B cell (primary cell): ENCODE measurements around the gene PTCRA. TPM values are rescaled to one million over a fixed set of nuclear protein-coding genes. Genes with fewer than 3 reads are reported as not detected.
A peak's percentile ranks its signal among the peaks of the same experiment; 100 is the strongest.

Source experiments
- ATAC-seq: fragments of 200-7000 bp; cut with Tn5 transposase; one replicate; pipeline ENCODE4 v1.10.0; 2021; ENCODE audit warnings: low read depth, mild to moderate bottlenecking, moderate number of reproducible peaks, moderate library complexity
- CTCF ChIA-PET: fragments of 350-600 bp; sonication (Branson Sonifier 250); formaldehyde crosslinking; loops from one replicate; lab custom pipeline; 2021; ENCODE audit warnings: antibody characterized with exemption, inconsistent platforms; lab: Charles Lee
- POLR2A ChIA-PET: fragments of 350-600 bp; sonication (Branson Sonifier 250); formaldehyde crosslinking; loops from one replicate; lab custom pipeline; 2021; ENCODE audit warnings: antibody characterized with exemption; lab: Charles Lee
- DNase-seq: peaks from one replicate; pipeline ENCODE4 v3.0.0; 2013
- H2AFZ ChIP-seq: 2 replicates; pipeline ENCODE4 v1.6.1; 2012; ENCODE audit warnings: mild to moderate bottlenecking, low read depth, low read length; ENCODE audit not compliant: insufficient read depth, poor library complexity, severe bottlenecking
- H3K27ac ChIP-seq, 2 donors: 1 replicate in 1 of 2; 2 replicates in 1 of 2; pipeline ENCODE4 v1.5.1; 2012 to 2013; ENCODE audit warnings: low read length in 2 of 2, mild to moderate bottlenecking in 2 of 2, moderate library complexity in 1 of 2
- H3K27me3 ChIP-seq, 4 experiments: fragments of 200-600 bp in 1 of 4; sonication (generic) in 1 of 4; replicated peaks in 1 of 4; 1 replicate in 2 of 4; 2 replicates in 2 of 4; pipeline versions ENCODE4 v1.6.1 to v1.7.0; 2013 to 2016; ENCODE audit warnings: low read length in 3 of 4, mild to moderate bottlenecking in 2 of 4, mixed read lengths in 1 of 4, moderate library complexity in 1 of 4; ENCODE audit not compliant: insufficient read depth in 4 of 4, control insufficient read depth in 3 of 4; ENCODE audit errors: control extremely low read depth in 1 of 4
- H3K36me3 ChIP-seq, 2 experiments: replicated peaks in 1 of 2; 1 replicate in 1 of 2; 2 replicates in 1 of 2; pipeline versions ENCODE4 v1.6.1 to v1.7.1; 2013; ENCODE audit warnings: low read length in 1 of 2; ENCODE audit not compliant: insufficient read depth in 2 of 2, control insufficient read depth in 1 of 2; ENCODE audit errors: control extremely low read depth in 1 of 2, extremely low read depth in 1 of 2
- H3K4me1 ChIP-seq, 2 donors: fragments of 200-600 bp in 1 of 2; sonication (generic) in 1 of 2; 1 replicate in 1 of 2; 2 replicates in 1 of 2; pipeline versions ENCODE4 v1.5.1 to v1.6.1; 2013 to 2017; ENCODE audit warnings: low read length in 2 of 2; ENCODE audit not compliant: control insufficient read depth in 2 of 2, insufficient read depth in 2 of 2
- H3K4me2 ChIP-seq: replicated peaks from 2 replicates; pipeline ENCODE3; 2012; ENCODE audit warnings: mild to moderate bottlenecking, low read depth, low read length; ENCODE audit not compliant: poor library complexity, severe bottlenecking
- H3K4me3 ChIP-seq, 5 experiments: fragments of 200-600 bp in 1 of 5; sonication (generic) in 1 of 5; 1 replicate in 3 of 5; 2 replicates in 2 of 5; pipeline versions ENCODE4 v1.5.1 to v1.7.0; 2011 to 2016; ENCODE audit warnings: low read length in 4 of 5, mild to moderate bottlenecking in 4 of 5, low read depth in 2 of 5, control low read depth in 1 of 5, moderate library complexity in 1 of 5; ENCODE audit not compliant: insufficient read depth in 1 of 5; ENCODE audit errors: control extremely low read depth in 1 of 5, extremely low read depth in 1 of 5
- H3K79me2 ChIP-seq: fragments of 200-600 bp; sonication (generic); one replicate; pipeline ENCODE4 v1.6.0; 2016; ENCODE audit warnings: low read length; ENCODE audit not compliant: control insufficient read depth, insufficient read depth
- H3K9ac ChIP-seq: fragments of 200-600 bp; sonication (generic); 2 replicates; pipeline ENCODE4 v1.6.1; 2017; ENCODE audit warnings: mild to moderate bottlenecking, low read length, moderate library complexity
- H3K9me3 ChIP-seq, 3 donors: one replicate each; pipeline versions ENCODE4 v1.6.1 to v1.7.1; 2013; ENCODE audit warnings: low read length in 2 of 3; ENCODE audit not compliant: control insufficient read depth in 2 of 3, insufficient read depth in 1 of 3; ENCODE audit errors: control extremely low read depth in 1 of 3
- H4K20me1 ChIP-seq: 2 replicates; pipeline ENCODE4 v1.6.0; 2012; ENCODE audit warnings: mild to moderate bottlenecking, low read length; ENCODE audit not compliant: insufficient read depth, control insufficient read depth, poor library complexity, severe bottlenecking
- H3K27ac Mint-ChIP-seq: one replicate; pipeline ENCODE4 v1.8.0; 2021; ENCODE audit warnings: mixed read lengths
- H3K27me3 Mint-ChIP-seq: one replicate; pipeline ENCODE4 v1.8.0; 2021; ENCODE audit warnings: mixed read lengths
- H3K4me1 Mint-ChIP-seq: one replicate; pipeline ENCODE4 v1.8.0; 2021; ENCODE audit warnings: mixed read lengths
- H3K4me3 Mint-ChIP-seq: one replicate; pipeline ENCODE4 v1.8.0; 2021; ENCODE audit warnings: mixed read lengths
- H3K9me3 Mint-ChIP-seq: one replicate; pipeline ENCODE4 v1.8.0; 2022; ENCODE audit warnings: mixed read lengths; ENCODE audit not compliant: insufficient read depth
- EZH2 ChIP-seq: IDR thresholded peaks from 2 replicates; pipeline ENCODE4 v1.6.1; 2012; ENCODE audit warnings: borderline replicate concordance, low read depth, mild to moderate bottlenecking, moderate library complexity, low read length; ENCODE audit not compliant: insufficient read depth, poor library complexity, severe bottlenecking
- WGBS: methylation state at CpG from one replicate; pipeline ENCODE4 v1.1.5; 2013; ENCODE audit warnings: missing lambda C conversion rate; ENCODE audit not compliant: insufficient coverage; 5-methylcytosine and 5-hydroxymethylcytosine counted together
- intact Hi-C: fragments of 100-400 bp; cut with micrococcal nuclease; formaldehyde crosslinking; loops from one replicate; pipeline ENCODE4 v1.10.0; 2022
- polyA plus RNA-seq: library from polyadenylated mRNA; depleted of rRNA; stranded (reverse); fragments of >200 nt; gene quantifications from 2 replicates; pipeline ENCODE4 v1.2.3, GENCODE V29; 2012
- total RNA-seq, 2 donors: library from RNA; stranded (reverse); fragments of 120-200 nt in 1 of 2; gene quantifications; 1 replicate in 1 of 2; 2 replicates in 1 of 2; pipeline versions ENCODE4 v1.2.3 to v1.2.4, GENCODE V29; 2013 to 2022
- TF ChIP-seq, protein P1 (sequence below): fragments of 200-600 bp; IDR thresholded peaks from one replicate; pipeline ENCODE4 v1.8.0; 2022; ENCODE audit warnings: antibody characterized with exemption, mild to moderate bottlenecking

Gene PTCRA
- total and polyA plus RNA-seq, 2 donors (not counting 1 experiment from before 2014, with no cell fraction given): not detected

DNA sequence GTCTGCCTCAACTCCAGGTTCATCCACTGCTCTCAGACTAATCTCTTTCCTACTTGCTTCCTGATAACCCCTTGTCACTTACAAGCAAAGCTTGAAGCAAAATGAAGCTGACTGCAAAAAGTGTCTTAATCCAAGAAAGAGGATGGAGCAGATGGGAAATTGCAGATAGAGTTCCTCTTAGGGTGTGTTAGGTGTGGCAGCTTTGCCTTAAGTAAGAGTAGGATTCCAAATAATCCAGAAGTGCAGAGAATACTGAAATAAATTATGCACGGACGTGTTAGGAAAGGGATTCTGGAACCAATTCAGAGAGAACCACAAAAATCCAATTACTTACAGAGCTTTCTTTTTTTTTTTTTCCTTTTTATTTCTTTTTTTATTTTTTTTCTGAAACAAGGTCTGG lies 42.5 kb upstream of the PTCRA start:
- ChIA-PET CTCF (interaction anchor here (0.7 to 1.6 kb wide), 6 partner anchors 20 to 1314 kb away, joined by 3 to 9 read pairs (median 4); no protein-coding TSS in a partner anchor), POLR2A (interaction anchor here (1.2 kb wide), 1 partner anchor 18 kb away, joined by 4 read pairs; a partner anchor contains a TSS)
- no peak overlapping the region for H3K4me3 ChIP-seq
- H3K36me3 ChIP-seq: peaks cover 0 to 4% of the 10 kb centered on the region in 2 experiments
- H3K4me1 ChIP-seq: no peaks in the 10 kb centered on the region
- no peak overlapping the region for H3K27ac ChIP-seq
- no peaks in the 10 kb centered on the region for H3K79me2 ChIP-seq
- TF ChIP-seq EZH2: no peak
- TF ChIP-seq, protein P1, sequence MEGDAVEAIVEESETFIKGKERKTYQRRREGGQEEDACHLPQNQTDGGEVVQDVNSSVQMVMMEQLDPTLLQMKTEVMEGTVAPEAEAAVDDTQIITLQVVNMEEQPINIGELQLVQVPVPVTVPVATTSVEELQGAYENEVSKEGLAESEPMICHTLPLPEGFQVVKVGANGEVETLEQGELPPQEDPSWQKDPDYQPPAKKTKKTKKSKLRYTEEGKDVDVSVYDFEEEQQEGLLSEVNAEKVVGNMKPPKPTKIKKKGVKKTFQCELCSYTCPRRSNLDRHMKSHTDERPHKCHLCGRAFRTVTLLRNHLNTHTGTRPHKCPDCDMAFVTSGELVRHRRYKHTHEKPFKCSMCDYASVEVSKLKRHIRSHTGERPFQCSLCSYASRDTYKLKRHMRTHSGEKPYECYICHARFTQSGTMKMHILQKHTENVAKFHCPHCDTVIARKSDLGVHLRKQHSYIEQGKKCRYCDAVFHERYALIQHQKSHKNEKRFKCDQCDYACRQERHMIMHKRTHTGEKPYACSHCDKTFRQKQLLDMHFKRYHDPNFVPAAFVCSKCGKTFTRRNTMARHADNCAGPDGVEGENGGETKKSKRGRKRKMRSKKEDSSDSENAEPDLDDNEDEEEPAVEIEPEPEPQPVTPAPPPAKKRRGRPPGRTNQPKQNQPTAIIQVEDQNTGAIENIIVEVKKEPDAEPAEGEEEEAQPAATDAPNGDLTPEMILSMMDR: no peak
- intact Hi-C loops: loop anchor here (10.0 kb wide), 1 partner anchor 659 kb away; the partner anchor contains the start of gene MRPS10
- Mint-ChIP-seq H3K4me3 (no peak overlapping the region), H3K27me3 (no peaks in the 10 kb centered on the region), H3K4me1 (peaks cover 3% of the 10 kb centered on the region), H3K27ac (no peak overlapping the region), H3K9me3 (no peaks in the 10 kb centered on the region)
- no peak overlapping the region for H3K9ac ChIP-seq
- ATAC-seq: no peak
- no peaks in the 10 kb centered on the region for H3K27me3 ChIP-seq
- no CpG with 5 or more reads among the region's 2 CpGs for WGBS
- no peak for DNase-seq
- H3K4me2 ChIP-seq: no peak overlapping the region
- no peaks in the 10 kb centered on the region for H4K20me1 ChIP-seq
- H3K9me3 ChIP-seq: no peaks in the 10 kb centered on the region
- H2AFZ ChIP-seq: no peak overlapping the region

DNA sequence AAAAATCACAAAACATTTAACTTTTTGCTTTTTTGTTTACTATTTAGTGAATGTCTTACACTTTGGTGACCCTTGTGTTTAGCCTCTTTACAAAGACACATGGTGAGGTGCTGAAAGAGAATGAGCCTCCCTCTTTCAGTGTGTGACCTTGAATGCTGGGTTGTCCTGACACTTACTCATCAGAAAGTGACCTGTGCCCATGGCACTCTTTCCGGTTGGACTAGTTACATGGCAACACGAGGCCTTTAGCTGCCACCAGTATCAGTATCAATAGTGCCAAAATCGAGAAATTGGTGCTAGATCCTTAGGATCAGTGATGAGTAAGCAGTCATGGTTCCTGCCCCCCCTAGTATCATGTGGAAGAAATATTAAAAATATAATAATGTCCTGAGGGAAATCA lies 38.2 kb upstream of the PTCRA start:
- no peak for ATAC-seq
- Histone ChIP-seq H2AFZ (no peak overlapping the region), H4K20me1 (no peaks in the 10 kb centered on the region), H3K27me3 (no peaks in the 10 kb centered on the region), H3K4me1 (peaks cover 8 to 18% of the 10 kb centered on the region in 2 donors), H3K9ac (no peak overlapping the region), H3K27ac (no peak overlapping the region), H3K79me2 (peaks cover 22% of the 10 kb centered on the region), H3K4me3 (no peak overlapping the region), H3K36me3 (peaks cover 0 to 7% of the 10 kb centered on the region in 2 experiments), H3K9me3 (no peaks in the 10 kb centered on the region), H3K4me2 (no peak overlapping the region)
- no peak overlapping the region for H3K27ac Mint-ChIP-seq
- ChIA-PET POLR2A (interaction anchor here (0.6 to 1.5 kb wide), 2 partner anchors 216 to 266 kb away, joined by 4 read pairs; no protein-coding TSS in a partner anchor), CTCF (interaction anchor here (0.7 to 7.2 kb wide), 5 partner anchors 21 to 215 kb away, joined by 3 to 68 read pairs (median 4); no protein-coding TSS in a partner anchor)
- no peak for TF ChIP-seq EZH2
- TF ChIP-seq, protein P1: no peak
- no peak for DNase-seq
- intact Hi-C loops: loop anchor here (1.0 to 10.0 kb wide), 5 partner anchors 151 to 1091 kb away; partner anchors contain the start of genes MRPS10 and TOMM6
- H3K4me3 Mint-ChIP-seq: peak overlapping the region; percentile 34
- no peaks in the 10 kb centered on the region for H3K9me3 Mint-ChIP-seq
- no CpG with 5 or more reads among the region's 3 CpGs for WGBS
- H3K4me1 Mint-ChIP-seq: peaks cover 16% of the 10 kb centered on the region
- H3K27me3 Mint-ChIP-seq: no peaks in the 10 kb centered on the region
